Measurements from ENCODE around the gene GPRC5B.
A peak's percentile ranks its signal among the peaks of the same experiment; 100 is the strongest.

GPRC5B gene, protein sequence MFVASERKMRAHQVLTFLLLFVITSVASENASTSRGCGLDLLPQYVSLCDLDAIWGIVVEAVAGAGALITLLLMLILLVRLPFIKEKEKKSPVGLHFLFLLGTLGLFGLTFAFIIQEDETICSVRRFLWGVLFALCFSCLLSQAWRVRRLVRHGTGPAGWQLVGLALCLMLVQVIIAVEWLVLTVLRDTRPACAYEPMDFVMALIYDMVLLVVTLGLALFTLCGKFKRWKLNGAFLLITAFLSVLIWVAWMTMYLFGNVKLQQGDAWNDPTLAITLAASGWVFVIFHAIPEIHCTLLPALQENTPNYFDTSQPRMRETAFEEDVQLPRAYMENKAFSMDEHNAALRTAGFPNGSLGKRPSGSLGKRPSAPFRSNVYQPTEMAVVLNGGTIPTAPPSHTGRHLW

DNA sequence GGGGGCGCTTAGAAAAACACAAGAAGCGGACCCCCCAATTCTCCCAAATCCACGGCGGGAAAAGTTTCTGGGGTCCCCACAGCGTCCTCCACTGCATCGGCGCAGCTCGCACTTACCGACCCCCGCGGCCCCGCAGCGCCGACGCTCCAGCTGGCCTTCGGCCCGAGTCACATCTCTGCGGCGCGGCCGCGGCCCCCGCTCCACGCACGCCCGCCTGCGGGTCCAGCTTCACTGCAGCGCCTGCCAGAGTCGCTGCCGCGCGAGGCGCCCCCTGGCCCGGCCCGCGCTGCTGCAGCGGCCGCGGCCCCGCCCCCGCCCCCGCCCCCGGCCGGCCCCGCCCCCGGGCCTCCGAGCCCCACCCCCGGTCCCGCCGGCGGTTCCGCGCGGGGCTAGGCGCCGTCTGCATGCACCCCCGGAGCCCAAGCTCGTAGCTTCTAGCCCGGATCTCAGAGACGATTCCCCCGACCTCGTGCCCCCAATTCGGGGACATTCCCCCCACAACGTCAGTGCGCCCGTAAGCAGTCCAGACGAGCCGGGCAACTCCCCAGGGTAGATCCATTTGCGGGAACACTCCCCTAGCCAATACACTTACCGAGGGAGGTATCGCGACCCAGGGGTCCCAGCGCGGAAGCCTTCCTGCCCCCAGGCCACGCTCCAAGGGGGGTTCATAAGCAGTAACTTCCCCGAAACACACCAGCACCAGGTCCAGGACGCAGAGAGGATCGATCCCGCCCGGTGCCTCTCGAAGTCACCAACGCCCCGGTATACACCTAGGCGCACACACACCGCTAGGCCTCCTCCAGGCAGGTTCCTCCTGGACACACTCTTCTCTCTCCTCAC, at the start of gene GPRC5B:
Gene GPRC5B (minus strand): TSS at position 238 of the 840 bp plus-strand sequence. CDS start 12,003 bp downstream, outside the sequence.
- Mint-ChIP-seq H3K36me3 (ENCODE audit: low read depth) (no peaks in the 10 kb centered on the region), H3K27me3 (peaks cover 27% of the 10 kb centered on the region), H3K9me3 (no peaks in the 10 kb centered on the region), H3K27ac (no peak within 1 kb of the TSS), H3K4me1 (ENCODE audit: low read depth) (peaks cover 27% of the 10 kb centered on the region), H3K4me3 (peak within 1 kb of the TSS; percentile 77)

- H3K27me3 Mint-ChIP-seq, result peaks cover 2% of the 10 kb centered on the region
- no peak overlapping the region for H3K4me3 Mint-ChIP-seq
- no peaks in the 10 kb centered on the region for H3K36me3 Mint-ChIP-seq (ENCODE audit: low read depth)
- H3K9me3 Mint-ChIP-seq, result no peaks in the 10 kb centered on the region
- H3K27ac Mint-ChIP-seq, result no peak overlapping the region
- no peaks in the 10 kb centered on the region for H3K4me1 Mint-ChIP-seq (ENCODE audit: low read depth)
Observed at GRCh38 chr16:19933740-19934139, 49.1 kb upstream of the GPRC5B start.

DNA sequence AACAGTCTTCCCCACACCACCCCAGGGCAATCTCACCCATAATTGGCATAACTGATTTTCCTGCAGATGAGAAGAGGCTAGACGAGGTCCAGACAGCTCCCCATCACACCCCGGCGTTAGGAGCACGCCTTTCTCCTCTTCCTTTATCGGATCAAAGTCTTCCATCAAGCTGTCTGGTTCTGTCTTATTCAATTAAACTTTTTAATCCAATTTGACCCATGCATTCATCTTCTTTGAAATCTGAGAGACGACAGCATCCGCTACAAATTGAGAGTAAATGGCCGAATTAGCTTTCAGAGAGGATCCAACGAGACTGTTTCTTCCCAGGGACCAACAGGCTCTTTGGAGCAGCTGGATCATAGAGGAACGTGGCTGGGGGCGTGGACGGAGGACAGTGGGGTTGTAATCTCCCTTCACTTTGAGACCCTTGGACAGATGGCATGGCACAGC, 44.4 kb upstream of the GPRC5B start:
- Mint-ChIP-seq H3K4me1 (ENCODE audit: low read depth) (no peaks in the 10 kb centered on the region), H3K9me3 (no peaks in the 10 kb centered on the region), H3K4me3 (no peak overlapping the region), H3K36me3 (ENCODE audit: low read depth) (no peaks in the 10 kb centered on the region), H3K27me3 (peaks cover 12% of the 10 kb centered on the region), H3K27ac (no peak overlapping the region)

DNA sequence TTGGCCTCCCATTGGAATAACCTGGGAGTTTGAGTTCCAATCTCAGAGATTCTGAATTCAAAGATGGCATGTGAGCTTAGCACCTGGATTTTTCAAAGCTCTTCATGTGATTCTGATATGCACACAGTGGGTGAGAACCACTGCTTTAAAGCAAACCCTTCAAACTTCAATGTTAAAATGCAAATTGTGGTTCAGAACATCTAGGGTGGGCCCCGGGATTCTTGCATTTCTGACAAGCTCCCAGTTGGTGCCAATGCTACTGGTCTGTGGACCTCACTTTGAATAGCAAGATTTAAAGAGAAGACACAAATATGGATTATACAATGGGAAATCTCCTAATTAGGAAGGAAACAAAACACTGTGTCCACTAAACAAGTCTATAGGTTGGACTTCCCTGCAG, 43.8 kb upstream of the GPRC5B start:
- no peaks in the 10 kb centered on the region for H3K36me3 Mint-ChIP-seq (ENCODE audit: low read depth)
- H3K27ac Mint-ChIP-seq, result no peak overlapping the region
- H3K9me3 Mint-ChIP-seq, result no peaks in the 10 kb centered on the region
- H3K27me3 Mint-ChIP-seq, result peaks cover 12% of the 10 kb centered on the region
- H3K4me3 Mint-ChIP-seq, result no peak overlapping the region
- no peaks in the 10 kb centered on the region for H3K4me1 Mint-ChIP-seq (ENCODE audit: low read depth)

GRCh38 chr16:19926449-19927390, 42.1 kb upstream of the GPRC5B start:
- Mint-ChIP-seq H3K36me3 (ENCODE audit: low read depth) (no peaks in the 10 kb centered on the region), H3K4me1 (ENCODE audit: low read depth) (no peaks in the 10 kb centered on the region), H3K4me3 (no peak overlapping the region), H3K9me3 (no peaks in the 10 kb centered on the region), H3K27ac (no peak overlapping the region), H3K27me3 (peaks cover 12% of the 10 kb centered on the region)

GRCh38 chr16:19923396-19923795, 38.7 kb upstream of the GPRC5B start:
- Mint-ChIP-seq H3K27ac (no peak overlapping the region), H3K27me3 (peaks cover 17% of the 10 kb centered on the region), H3K4me1 (ENCODE audit: low read depth) (no peaks in the 10 kb centered on the region), H3K36me3 (ENCODE audit: low read depth) (no peaks in the 10 kb centered on the region), H3K9me3 (no peaks in the 10 kb centered on the region), H3K4me3 (no peak overlapping the region)

- no peaks in the 10 kb centered on the region for H3K9me3 Mint-ChIP-seq
- no peak overlapping the region for H3K27ac Mint-ChIP-seq
- H3K4me3 Mint-ChIP-seq, result no peak overlapping the region
- no peaks in the 10 kb centered on the region for H3K4me1 Mint-ChIP-seq (ENCODE audit: low read depth)
- H3K36me3 Mint-ChIP-seq (ENCODE audit: low read depth), result no peaks in the 10 kb centered on the region
- peaks cover 19% of the 10 kb centered on the region for H3K27me3 Mint-ChIP-seq
Observed at GRCh38 chr16:19919142-19919541, 34.5 kb upstream of the GPRC5B start.

- Mint-ChIP-seq H3K27me3 (peaks cover 22% of the 10 kb centered on the region), H3K27ac (no peak overlapping the region), H3K36me3 (ENCODE audit: low read depth) (no peaks in the 10 kb centered on the region), H3K4me1 (ENCODE audit: low read depth) (no peaks in the 10 kb centered on the region), H3K9me3 (no peaks in the 10 kb centered on the region), H3K4me3 (no peak overlapping the region)
Observed at GRCh38 chr16:19916064-19916463, 31.4 kb upstream of the GPRC5B start.

DNA sequence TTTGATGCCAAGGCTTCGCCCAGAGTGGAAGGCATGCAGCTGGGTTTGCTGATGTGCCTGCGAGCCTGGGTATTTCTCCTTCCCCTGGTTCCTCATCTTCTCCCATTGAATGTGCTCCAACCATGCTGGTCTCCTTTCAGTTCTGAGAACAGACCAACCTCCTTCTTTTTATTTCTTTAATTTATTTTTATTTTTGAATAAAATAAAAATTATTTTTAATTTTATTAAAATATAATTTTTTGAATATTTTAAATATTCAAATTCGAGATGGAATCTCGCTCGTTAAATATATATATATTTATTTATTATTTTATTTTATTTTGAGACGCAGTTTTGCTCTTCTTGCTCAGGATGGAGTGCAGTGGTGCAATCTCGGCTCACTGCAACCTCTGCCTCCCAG, 30.2 kb upstream of the GPRC5B start:
- peaks cover 15% of the 10 kb centered on the region for H3K27me3 Mint-ChIP-seq
- no peaks in the 10 kb centered on the region for H3K9me3 Mint-ChIP-seq
- H3K4me3 Mint-ChIP-seq, result no peak overlapping the region
- no peak overlapping the region for H3K27ac Mint-ChIP-seq
- H3K4me1 Mint-ChIP-seq (ENCODE audit: low read depth), result no peaks in the 10 kb centered on the region
- H3K36me3 Mint-ChIP-seq (ENCODE audit: low read depth), result no peaks in the 10 kb centered on the region

GRCh38 chr16:19913340-19913645, 28.6 kb upstream of the GPRC5B start:
- H3K27me3 Mint-ChIP-seq, result peaks cover 15% of the 10 kb centered on the region
- H3K36me3 Mint-ChIP-seq (ENCODE audit: low read depth), result no peaks in the 10 kb centered on the region
- H3K27ac Mint-ChIP-seq, result no peak overlapping the region
- H3K4me3 Mint-ChIP-seq, result no peak overlapping the region
- no peaks in the 10 kb centered on the region for H3K4me1 Mint-ChIP-seq (ENCODE audit: low read depth)
- no peaks in the 10 kb centered on the region for H3K9me3 Mint-ChIP-seq

DNA sequence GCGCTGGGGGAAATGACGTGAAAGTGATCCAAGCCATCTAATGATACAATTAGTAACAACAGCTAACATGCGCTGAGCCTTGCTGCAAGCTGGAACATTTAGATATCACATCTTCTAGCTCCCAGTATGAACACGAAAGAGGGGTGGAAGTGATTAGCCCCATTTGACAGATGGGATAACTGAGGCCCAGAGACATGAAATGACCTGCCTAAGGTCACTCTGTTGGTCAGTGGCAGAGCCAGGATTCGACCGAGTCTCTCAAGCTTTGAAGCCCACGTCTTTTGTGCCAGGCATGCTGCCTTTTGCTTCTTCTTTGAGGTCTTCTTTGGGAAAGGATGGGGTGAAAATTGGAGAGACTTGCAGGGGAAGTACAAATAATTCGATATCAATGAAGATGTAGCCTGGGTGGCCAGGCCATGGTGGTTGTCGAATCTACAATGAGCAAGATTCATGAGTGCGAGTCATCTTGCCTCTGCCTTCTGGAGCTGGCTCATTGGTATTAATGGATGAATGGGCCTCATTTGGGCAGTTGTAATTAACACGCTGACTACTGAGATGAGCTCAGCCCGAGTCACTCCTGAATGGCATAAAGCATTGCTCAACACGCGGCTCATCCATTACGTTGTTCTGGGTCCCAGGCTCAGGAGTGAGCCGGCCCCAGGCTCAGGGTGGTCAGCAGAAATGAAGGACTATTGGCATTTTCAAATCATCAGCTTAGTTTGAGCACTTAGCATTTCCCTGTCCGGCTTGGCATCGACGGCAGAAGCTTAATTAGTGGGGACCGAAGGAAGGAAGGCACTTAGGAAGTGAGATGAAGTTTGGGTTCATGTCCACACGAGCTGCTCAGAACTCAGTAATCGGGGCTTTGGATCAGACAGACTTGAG, 28.0 kb upstream of the GPRC5B start:
- H3K4me1 Mint-ChIP-seq (ENCODE audit: low read depth), result no peaks in the 10 kb centered on the region
- H3K27me3 Mint-ChIP-seq, result peaks cover 19% of the 10 kb centered on the region
- no peak overlapping the region for H3K4me3 Mint-ChIP-seq
- H3K9me3 Mint-ChIP-seq, result no peaks in the 10 kb centered on the region
- no peak overlapping the region for H3K27ac Mint-ChIP-seq
- no peaks in the 10 kb centered on the region for H3K36me3 Mint-ChIP-seq (ENCODE audit: low read depth)

- H3K9me3 Mint-ChIP-seq, result no peaks in the 10 kb centered on the region
- no peak overlapping the region for H3K4me3 Mint-ChIP-seq
- H3K27ac Mint-ChIP-seq, result no peak overlapping the region
- peaks cover 21% of the 10 kb centered on the region for H3K27me3 Mint-ChIP-seq
- H3K4me1 Mint-ChIP-seq (ENCODE audit: low read depth), result no peaks in the 10 kb centered on the region
- no peaks in the 10 kb centered on the region for H3K36me3 Mint-ChIP-seq (ENCODE audit: low read depth)
Observed at GRCh38 chr16:19911747-19912454, 27.3 kb upstream of the GPRC5B start.

DNA sequence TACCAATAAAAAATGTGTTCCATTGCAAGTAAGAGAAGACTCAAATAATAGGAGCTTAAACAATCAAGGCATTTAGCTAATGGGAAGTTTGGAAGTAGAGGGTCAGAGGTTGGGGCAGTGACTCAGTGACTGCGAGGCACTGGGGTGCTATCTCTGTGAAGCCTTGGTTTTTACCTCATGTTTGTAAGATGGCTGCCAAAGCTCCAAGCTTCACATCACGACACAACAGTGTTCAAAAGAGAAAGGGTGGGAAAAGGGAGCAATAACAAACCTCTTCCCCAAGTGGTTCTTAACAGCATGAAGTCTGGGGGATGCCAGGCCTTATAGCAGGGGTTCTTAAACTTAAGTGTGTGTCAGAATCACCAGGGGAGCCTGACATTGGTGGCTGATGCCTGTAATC, 26.6 kb upstream of the GPRC5B start:
- no peak overlapping the region for H3K27ac Mint-ChIP-seq

More for the DNA sequence above, 26.6 kb upstream of the GPRC5B start:
- H3K27me3 Mint-ChIP-seq, result peaks cover 20% of the 10 kb centered on the region
- no peaks in the 10 kb centered on the region for H3K9me3 Mint-ChIP-seq
- H3K4me1 Mint-ChIP-seq (ENCODE audit: low read depth), result no peaks in the 10 kb centered on the region
- no peak overlapping the region for H3K4me3 Mint-ChIP-seq
- H3K36me3 Mint-ChIP-seq (ENCODE audit: low read depth), result no peaks in the 10 kb centered on the region
